Measurements from ENCODE around the gene SLC7A1. TPM values are rescaled to one million over a fixed set of nuclear protein-coding genes. Genes with fewer than 3 reads are reported as not detected.

SLC7A1 gene
- total RNA-seq, 2 experiments from 2014 or later: 39.5 to 141 TPM

- BruUV-seq (replicated peaks): no TSS peak
- ChIA-PET CTCF (ENCODE audit: unreplicated experiment) (no interaction called here), POLR2A (no interaction called here)
- Histone ChIP-seq H3K9me2 (ENCODE audit: insufficient read depth, low read length) (no peaks in the 10 kb centered on the region), H3K4me2 (ENCODE audit: low read length) (no peak overlapping the region), H3K4me1 (ENCODE audit: insufficient read depth, low read length, poor library complexity, severe bottlenecking) (no peaks in the 10 kb centered on the region), H3K79me2 (ENCODE audit: insufficient read depth, low read depth, low read length) (no peaks in the 10 kb centered on the region), H2AFZ (ENCODE audit: low read length) (no peak overlapping the region), H3K36me3 (ENCODE audit: insufficient read depth, low read length) (peaks cover 98% of the 10 kb centered on the region), H4K20me1 (ENCODE audit: insufficient read depth, low read length) (no peaks in the 10 kb centered on the region), H3K9me3 (ENCODE audit: low read length) (no peaks in the 10 kb centered on the region), H3K4me3 (ENCODE audit: low read depth, low read length, poor library complexity, severe bottlenecking) (no peak overlapping the region), H3K27ac (ENCODE audit: low read depth, low read length, poor library complexity, severe bottlenecking) (no peak overlapping the region)
- no peak for DNase-seq (ENCODE audit: low spot score)
- TF ChIP-seq EZH2phosphoT487 (IDR thresholded peaks at IDR 0.05; ENCODE audit: borderline replicate concordance, low read depth, low read length): no peak
- TF ChIP-seq CTCF (conservative IDR thresholded peaks at IDR 0.05; ENCODE audit: low read length): no peak
- intact Hi-C loops (cut with micrococcal nuclease; ENCODE audit: unreplicated experiment): no loop called here
Observed at GRCh38 chr13:29513981-29514719, 81.3 kb downstream of the SLC7A1 start.

DNA sequence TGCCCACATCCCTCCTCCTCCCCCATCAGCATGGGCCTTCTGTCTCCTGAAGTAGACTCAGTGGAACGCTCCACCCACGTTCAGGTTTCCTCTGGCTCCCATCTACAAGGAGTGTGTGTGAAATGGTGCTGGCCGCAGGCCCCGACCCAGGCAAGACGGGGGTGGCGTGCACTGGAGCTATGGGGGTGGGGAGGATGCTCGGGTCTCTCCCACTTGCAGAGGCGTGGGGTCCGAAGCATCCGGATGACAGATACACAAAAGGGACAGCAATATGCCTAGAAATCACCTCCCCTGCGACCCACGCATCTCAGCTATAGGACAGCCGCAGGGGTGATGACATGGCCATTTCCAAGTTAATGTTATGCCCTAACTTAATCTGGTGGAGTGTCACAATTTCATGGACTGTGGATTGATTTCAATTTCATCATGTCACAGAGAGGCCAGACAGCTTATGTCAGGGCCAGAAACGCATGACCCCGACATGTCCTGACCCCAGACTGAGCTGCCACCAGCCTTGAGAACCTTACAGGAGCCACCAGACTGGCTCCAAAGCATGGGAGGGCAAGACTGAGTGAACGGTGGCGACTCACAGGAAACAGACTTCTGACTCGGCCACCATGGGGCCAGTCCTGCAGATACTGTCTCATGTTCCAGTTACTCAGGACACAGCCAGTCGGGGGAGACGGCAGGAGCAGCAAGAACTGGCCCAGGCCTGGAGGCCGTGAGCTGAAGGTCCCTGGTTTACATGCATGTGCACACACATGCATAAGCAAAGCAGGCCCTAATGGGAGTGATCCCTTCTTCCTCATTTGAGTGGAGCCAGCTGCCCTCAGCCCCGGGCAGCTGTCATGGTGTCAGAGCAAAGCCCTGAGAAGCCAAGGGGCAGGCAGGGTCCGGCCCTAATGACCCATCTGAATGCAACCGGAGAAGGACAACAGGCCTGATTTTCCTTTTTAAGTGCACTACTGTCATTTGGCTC lies 82.2 kb downstream of the SLC7A1 start:
- peaks cover 91% of the 10 kb centered on the region for H3K36me3 ChIP-seq (ENCODE audit: insufficient read depth, low read length)
- POLR2A ChIA-PET: interaction anchor here (1.0 kb wide), 1 partner anchor 51 kb away, joined by 3 read pairs; no protein-coding TSS in a partner anchor

GRCh38 chr13:29511980-29512379 lies 83.5 kb downstream of the SLC7A1 start:
- no peak for TF ChIP-seq EZH2phosphoT487 (IDR thresholded peaks at IDR 0.05; ENCODE audit: borderline replicate concordance, low read depth, low read length)
- TF ChIP-seq CTCF (conservative IDR thresholded peaks at IDR 0.05; ENCODE audit: low read length): no peak
- Histone ChIP-seq H3K79me2 (ENCODE audit: insufficient read depth, low read depth, low read length) (no peaks in the 10 kb centered on the region), H4K20me1 (ENCODE audit: insufficient read depth, low read length) (no peaks in the 10 kb centered on the region), H3K27ac (ENCODE audit: low read depth, low read length, poor library complexity, severe bottlenecking) (no peak overlapping the region), H3K9me2 (ENCODE audit: insufficient read depth, low read length) (no peaks in the 10 kb centered on the region), H3K9me3 (ENCODE audit: low read length) (no peaks in the 10 kb centered on the region), H3K4me1 (ENCODE audit: insufficient read depth, low read length, poor library complexity, severe bottlenecking) (no peaks in the 10 kb centered on the region), H3K4me3 (ENCODE audit: low read depth, low read length, poor library complexity, severe bottlenecking) (no peak overlapping the region), H3K36me3 (ENCODE audit: insufficient read depth, low read length) (peaks cover 84% of the 10 kb centered on the region), H2AFZ (ENCODE audit: low read length) (no peak overlapping the region), H3K4me2 (ENCODE audit: low read length) (no peak overlapping the region)
- ChIA-PET POLR2A (interaction anchor here (1.0 kb wide), 1 partner anchor 52 kb away, joined by 3 read pairs; no protein-coding TSS in a partner anchor), CTCF (ENCODE audit: unreplicated experiment) (no interaction called here)
- intact Hi-C loops (cut with micrococcal nuclease; ENCODE audit: unreplicated experiment): no loop called here
- DNase-seq (ENCODE audit: low spot score): no peak
- BruUV-seq (replicated peaks): no TSS peak

More for the DNA sequence above, 82.2 kb downstream of the SLC7A1 start:
- no peak for TF ChIP-seq EZH2phosphoT487 (IDR thresholded peaks at IDR 0.05; ENCODE audit: borderline replicate concordance, low read depth, low read length)
- Histone ChIP-seq H3K79me2 (ENCODE audit: insufficient read depth, low read depth, low read length) (no peaks in the 10 kb centered on the region), H3K4me2 (ENCODE audit: low read length) (no peak overlapping the region), H3K4me3 (ENCODE audit: low read depth, low read length, poor library complexity, severe bottlenecking) (no peak overlapping the region), H3K4me1 (ENCODE audit: insufficient read depth, low read length, poor library complexity, severe bottlenecking) (no peaks in the 10 kb centered on the region), H3K9me3 (ENCODE audit: low read length) (no peaks in the 10 kb centered on the region), H3K9me2 (ENCODE audit: insufficient read depth, low read length) (no peaks in the 10 kb centered on the region), H2AFZ (ENCODE audit: low read length) (no peak overlapping the region), H3K27ac (ENCODE audit: low read depth, low read length, poor library complexity, severe bottlenecking) (no peak overlapping the region), H4K20me1 (ENCODE audit: insufficient read depth, low read length) (no peaks in the 10 kb centered on the region)
- intact Hi-C loops (cut with micrococcal nuclease; ENCODE audit: unreplicated experiment): no loop called here
- no peak for DNase-seq (ENCODE audit: low spot score)
- no TSS peak for BruUV-seq (replicated peaks)
- CTCF ChIA-PET (ENCODE audit: unreplicated experiment): no interaction called here
